HK-2 (cell line): ENCODE results near the gene BUD23.

ENCODE experiments used
- DNase-seq: peaks from one replicate; pipeline ENCODE4 v3.0.0-alpha.2; 2018; ENCODE audit not compliant: unreplicated experiment

BUD23 gene

DNA sequence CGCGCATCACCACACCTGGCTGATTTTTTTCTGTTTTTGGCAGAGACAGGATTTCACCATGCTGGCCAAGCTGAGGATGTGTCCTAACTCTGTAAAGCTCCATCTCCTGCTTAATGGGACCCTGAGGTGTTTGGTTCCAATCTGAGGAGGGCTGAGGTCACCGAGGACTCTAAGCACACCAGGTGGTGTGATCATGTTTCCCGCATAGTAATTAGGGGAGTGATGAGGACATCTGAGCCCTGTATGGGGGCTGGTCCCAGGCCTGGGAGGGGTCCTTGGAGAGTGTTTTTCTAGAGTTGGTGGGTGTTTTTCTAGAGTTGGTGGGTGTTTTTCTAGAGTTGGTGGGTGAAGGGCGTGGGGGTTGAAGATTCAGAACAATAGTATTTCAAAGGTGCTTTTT, 58.2 kb downstream of the BUD23 start:
- no peak for DNase-seq

DNA sequence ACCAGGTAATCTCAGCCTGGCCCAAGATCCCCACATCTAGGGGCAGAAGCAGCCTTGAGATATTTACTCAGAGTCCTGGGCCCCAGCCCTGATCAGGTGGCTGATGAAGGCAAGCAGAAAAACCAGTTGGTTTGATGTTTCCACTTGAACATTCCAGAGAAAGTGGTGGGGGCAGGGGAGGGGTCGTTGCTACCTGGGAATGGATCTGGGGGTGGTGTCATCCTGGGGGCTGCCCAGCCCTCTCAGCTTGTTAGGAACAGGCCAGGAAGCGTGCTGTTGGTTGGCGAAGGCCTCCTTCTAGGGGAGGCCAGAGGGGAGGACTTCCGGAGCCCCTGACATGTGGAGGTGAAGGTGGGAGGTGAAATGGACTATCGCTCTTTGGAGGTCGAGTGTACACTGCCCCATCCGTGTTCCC, 58.9 kb downstream of the BUD23 start:
- DNase-seq = no peak

DNA sequence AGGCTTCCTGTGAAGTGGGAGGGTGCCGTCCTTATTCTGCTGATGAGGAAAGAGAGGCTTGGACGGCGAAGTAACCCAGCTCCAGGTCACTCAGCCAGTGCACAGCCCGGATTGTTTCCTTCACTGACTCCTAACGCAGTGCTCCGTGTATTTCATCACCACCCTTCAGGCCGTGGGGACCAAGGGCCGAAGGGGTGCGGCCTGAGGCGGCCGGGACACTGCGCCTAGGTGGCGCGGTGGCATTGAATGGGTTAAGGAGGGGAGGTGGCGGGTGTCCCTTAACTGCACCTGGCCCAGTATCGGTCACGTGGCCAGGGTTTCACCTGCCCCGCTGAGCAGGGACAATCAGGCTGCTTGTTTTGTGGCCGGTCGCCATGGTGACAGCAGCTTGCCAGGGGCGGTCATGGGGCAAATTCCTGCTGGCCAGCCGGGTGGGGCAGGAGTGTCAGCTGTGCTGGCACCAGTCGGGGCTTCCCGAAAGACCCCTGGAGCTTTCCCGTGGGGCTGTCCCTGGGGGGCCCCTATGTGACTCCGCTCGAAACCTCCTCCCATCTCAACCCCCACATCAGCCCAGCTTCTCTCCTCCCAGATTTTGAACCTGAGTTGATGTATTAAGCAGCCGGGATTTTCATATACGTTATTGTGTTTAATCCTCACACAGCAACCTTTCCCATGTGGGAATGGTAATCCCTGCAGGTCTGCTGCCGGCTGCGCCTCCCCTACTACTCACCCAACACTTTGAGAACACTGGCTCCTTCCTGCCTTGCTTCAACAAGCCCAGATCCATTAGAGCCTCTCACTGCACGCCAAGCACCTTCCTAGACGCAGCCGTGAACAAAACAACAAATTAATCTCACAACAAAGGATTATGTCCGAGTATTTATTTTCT, 59.6 kb downstream of the BUD23 start:
- peak; percentile 72 for DNase-seq

DNA sequence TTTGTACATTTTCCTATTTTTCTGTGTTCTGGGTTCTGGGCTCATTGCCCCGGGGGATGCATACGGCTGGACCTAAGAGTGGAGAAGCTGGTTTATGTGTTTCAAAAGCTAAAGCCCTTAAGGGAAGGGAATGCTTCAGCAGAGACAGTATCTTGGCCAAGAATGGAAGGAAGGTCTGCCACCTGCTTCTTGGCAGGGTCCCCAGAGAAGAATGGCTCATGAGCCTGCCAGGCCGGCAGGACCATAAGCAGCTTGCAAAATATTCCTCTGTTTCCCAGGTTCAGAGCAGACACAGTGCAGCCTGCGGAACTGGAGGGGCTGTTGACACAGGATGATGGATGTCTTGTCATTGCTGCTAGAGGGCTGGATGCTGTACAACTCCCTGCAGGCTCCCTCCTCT, 63.0 kb downstream of the BUD23 start:
- no peak for DNase-seq
